ENCODE data around the gene BICRAL. TPM values are rescaled to one million over a fixed set of nuclear protein-coding genes. Genes with fewer than 3 reads are reported as not detected.
"Not testable (repeated sequence)": the region's sequence is repeated elsewhere in the genome, so short reads cannot be mapped to it uniquely, and the experiment has no call there.

The BICRAL gene
- total and polyA plus RNA-seq, 4 donors = 1.7 to 6.8 (median 3.9) TPM

- H3K27ac ChIP-seq (ENCODE audit: low read depth in 1 of 2, low read length in 2 of 2) = no peak overlapping the region
- 96% methylated on average over 4 of the region's 4 CpGs for WGBS
Measured at GRCh38 chr6:42774201-42774600, 7.7 kb upstream of the BICRAL start.

GRCh38 chr6:42774821-42775487, 6.9 kb upstream of the BICRAL start:
- peak overlapping the region in 1 of 2 donors; percentile 36 for H3K9ac ChIP-seq (ENCODE audit: low read depth in 1 of 2, low read length in 2 of 2)
- DNase-seq (ENCODE audit: low spot score); H3K9me3 ChIP-seq (ENCODE audit: control insufficient read depth in 4 of 4, low read length in 3 of 4); H3K27me3 ChIP-seq (ENCODE audit: control insufficient read depth in 4 of 4, insufficient read depth in 4 of 4, low read length in 3 of 4); H3K36me3 ChIP-seq (ENCODE audit: control insufficient read depth in 4 of 4, insufficient read depth in 3 of 4, low read depth in 1 of 4, low read length in 3 of 4); H3K4me3 ChIP-seq (ENCODE audit: low read depth in 1 of 3, low read length in 3 of 3): not testable (repeated sequence)
- peaks cover 0 to 10% (median 8%) of the 10 kb centered on the region in 4 donors for H3K4me1 ChIP-seq (ENCODE audit: control insufficient read depth in 4 of 4, insufficient read depth in 4 of 4, low read length in 3 of 4)
- peak overlapping the region; percentile 44 to 65 for H3K27ac ChIP-seq (ENCODE audit: low read depth in 1 of 2, low read length in 2 of 2)
- 81% methylated on average over 10 of the region's 10 CpGs for WGBS

More at GRCh38 chr6:42774201-42774600, 7.7 kb upstream of the BICRAL start:
- TF ChIP-seq HNF4G (IDR thresholded peaks at IDR 0.05) (no peak), RXRA (IDR thresholded peaks at IDR 0.05) (no peak), TAF1 (conservative IDR thresholded peaks at IDR 0.05) (no peak), EGR1 (IDR thresholded peaks at IDR 0.05; ENCODE audit: low read depth in 2 of 2) (no peak), HNF4A (conservative IDR thresholded peaks at IDR 0.05) (no peak), ZBTB33 (IDR thresholded peaks at IDR 0.05) (no peak), FOXA1 (IDR thresholded peaks at IDR 0.05) (no peak), YY1 (IDR thresholded peaks at IDR 0.05) (no peak), SP1 (IDR thresholded peaks at IDR 0.05) (no peak), CTCF (IDR thresholded peaks at IDR 0.05; ENCODE audit: low read depth, low read length, missing input control) (no peak), MAX (IDR thresholded peaks at IDR 0.05) (no peak), RAD21 (IDR thresholded peaks at IDR 0.05) (no peak), JUND (IDR thresholded peaks at IDR 0.05) (no peak), GABPA (IDR thresholded peaks at IDR 0.05 in 1 of 2, conservative IDR thresholded peaks at IDR 0.05 in 1 of 2) (no peak), FOXA2 (IDR thresholded peaks at IDR 0.05) (no peak), NR2F2 (IDR thresholded peaks at IDR 0.05) (no peak), REST (IDR thresholded peaks at IDR 0.05) (no peak)
- TF ChIP-seq, protein P1, sequence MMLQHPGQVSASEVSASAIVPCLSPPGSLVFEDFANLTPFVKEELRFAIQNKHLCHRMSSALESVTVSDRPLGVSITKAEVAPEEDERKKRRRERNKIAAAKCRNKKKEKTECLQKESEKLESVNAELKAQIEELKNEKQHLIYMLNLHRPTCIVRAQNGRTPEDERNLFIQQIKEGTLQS (IDR thresholded peaks at IDR 0.05) = no peak
- Histone ChIP-seq H3K9me3 (ENCODE audit: control insufficient read depth in 4 of 4, low read length in 3 of 4) (no peaks in the 10 kb centered on the region), H3K9ac (ENCODE audit: low read depth in 1 of 2, low read length in 2 of 2) (no peak overlapping the region), H3K27me3 (ENCODE audit: control insufficient read depth in 4 of 4, insufficient read depth in 4 of 4, low read length in 3 of 4) (no peaks in the 10 kb centered on the region), H3K4me3 (ENCODE audit: low read depth in 1 of 3, low read length in 3 of 3) (no peak overlapping the region), H3K4me1 (ENCODE audit: control insufficient read depth in 4 of 4, insufficient read depth in 4 of 4, low read length in 3 of 4) (peaks cover 0 to 10% (median 8%) of the 10 kb centered on the region in 4 donors), H3K36me3 (ENCODE audit: control insufficient read depth in 4 of 4, insufficient read depth in 3 of 4, low read depth in 1 of 4, low read length in 3 of 4) (no peaks in the 10 kb centered on the region)
- no peak for DNase-seq (ENCODE audit: low spot score)
